ENCODE measurements around the gene ARMC6.

DNA sequence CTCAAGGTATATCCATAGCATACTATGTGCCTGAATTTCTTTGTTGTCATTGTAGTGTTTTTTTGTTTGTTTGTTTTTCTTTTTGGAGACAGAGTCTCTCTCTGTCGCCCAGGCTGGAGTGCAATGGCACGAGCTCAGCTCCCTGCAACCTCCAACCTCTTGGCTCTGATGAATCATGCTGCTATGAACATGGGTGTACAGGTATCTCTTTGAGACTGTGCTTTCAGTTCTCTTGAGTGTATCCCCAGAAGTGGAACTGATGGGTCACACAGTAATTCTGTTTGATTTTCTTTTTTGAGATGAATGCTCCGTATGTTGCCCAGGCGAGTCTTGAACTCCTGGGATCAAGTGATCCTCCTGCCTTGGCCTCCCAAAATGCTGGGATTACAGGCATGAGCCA lies 16.7 kb downstream of the ARMC6 start:
- TF ChIP-seq, protein P1, sequence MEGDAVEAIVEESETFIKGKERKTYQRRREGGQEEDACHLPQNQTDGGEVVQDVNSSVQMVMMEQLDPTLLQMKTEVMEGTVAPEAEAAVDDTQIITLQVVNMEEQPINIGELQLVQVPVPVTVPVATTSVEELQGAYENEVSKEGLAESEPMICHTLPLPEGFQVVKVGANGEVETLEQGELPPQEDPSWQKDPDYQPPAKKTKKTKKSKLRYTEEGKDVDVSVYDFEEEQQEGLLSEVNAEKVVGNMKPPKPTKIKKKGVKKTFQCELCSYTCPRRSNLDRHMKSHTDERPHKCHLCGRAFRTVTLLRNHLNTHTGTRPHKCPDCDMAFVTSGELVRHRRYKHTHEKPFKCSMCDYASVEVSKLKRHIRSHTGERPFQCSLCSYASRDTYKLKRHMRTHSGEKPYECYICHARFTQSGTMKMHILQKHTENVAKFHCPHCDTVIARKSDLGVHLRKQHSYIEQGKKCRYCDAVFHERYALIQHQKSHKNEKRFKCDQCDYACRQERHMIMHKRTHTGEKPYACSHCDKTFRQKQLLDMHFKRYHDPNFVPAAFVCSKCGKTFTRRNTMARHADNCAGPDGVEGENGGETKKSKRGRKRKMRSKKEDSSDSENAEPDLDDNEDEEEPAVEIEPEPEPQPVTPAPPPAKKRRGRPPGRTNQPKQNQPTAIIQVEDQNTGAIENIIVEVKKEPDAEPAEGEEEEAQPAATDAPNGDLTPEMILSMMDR (IDR thresholded peaks at IDR 0.05; ENCODE audit: borderline replicate concordance, extremely low read depth, low read length, poor library complexity, severe bottlenecking): no peak
- TF ChIP-seq EZH2 (IDR thresholded peaks at IDR 0.05; ENCODE audit: borderline replicate concordance, low read depth, low read length, severe bottlenecking): no peak

Measured in DND-41 (cell line).